ENCODE results near the gene ATP1B3. TPM values are rescaled to one million over a fixed set of nuclear protein-coding genes. Genes with fewer than 3 reads are reported as not detected.

ATP1B3 gene
- total and polyA plus RNA-seq, 10 of the 15 experiments (the other 5 are each of a cell fraction or from before 2014, with no cell fraction given) = 41.4 to 200 (median 94.0) TPM

- TF ChIP-seq TAF1 (IDR thresholded peaks at IDR 0.05; ENCODE audit: borderline replicate concordance, low read depth, low read length) (no peak), SUPT20H (IDR thresholded peaks at IDR 0.05; ENCODE audit: borderline replicate concordance, control insufficient read depth, low read depth, low read length) (no peak), SIN3A (IDR thresholded peaks at IDR 0.05; ENCODE audit: low read depth, low read length) (0 out of 2 replicates have a peak, but pooled peaks have one; percentile 31), IRF4 (IDR thresholded peaks at IDR 0.05; ENCODE audit: low read depth, low read length) (no peak), ATF2 (IDR thresholded peaks at IDR 0.05; ENCODE audit: low read length) (no peak), NBN (IDR thresholded peaks at IDR 0.05) (peak; percentile 66; the same call in 1 of the 2 replicates), CHD4 (IDR thresholded peaks at IDR 0.05) (no peak), SREBF2 (IDR thresholded peaks at IDR 0.05; ENCODE audit: low read length) (no peak), MEF2A (IDR thresholded peaks at IDR 0.05; ENCODE audit: insufficient read depth, low read depth, low read length) (no peak), MTA3 (IDR thresholded peaks at IDR 0.05; ENCODE audit: borderline replicate concordance, low read length) (peak; percentile 9; the same call in 1 of the 2 replicates), SP1 (IDR thresholded peaks at IDR 0.05; ENCODE audit: low read depth, low read length) (no peak), CREB1 (IDR thresholded peaks at IDR 0.05; ENCODE audit: low read depth) (peak; percentile 98), FOS (IDR thresholded peaks at IDR 0.05; ENCODE audit: borderline replicate concordance, extremely low read depth, insufficient read length) (no peak), POU2F2 (IDR thresholded peaks at IDR 0.05; ENCODE audit: borderline replicate concordance, low read depth, low read length) (no peak), MXI1 (IDR thresholded peaks at IDR 0.05; ENCODE audit: low read depth, low read length) (no peak), IKZF1 (conservative IDR thresholded peaks at IDR 0.05) (peak; percentile 62; the same call in 1 of the 2 replicates), NKRF (conservative IDR thresholded peaks at IDR 0.05) (0 out of 2 replicates have a peak, but pooled peaks have one; percentile 20), PML (IDR thresholded peaks at IDR 0.05; ENCODE audit: low read length) (0 out of 2 replicates have a peak, but pooled peaks have one; percentile 10), FOXM1 (IDR thresholded peaks at IDR 0.05; ENCODE audit: low read depth, low read length) (peak; percentile 62; the same call in 1 of the 2 replicates), WRNIP1 (IDR thresholded peaks at IDR 0.05; ENCODE audit: borderline replicate concordance, low read depth, low read length) (no peak), BCL3 (IDR thresholded peaks at IDR 0.05; ENCODE audit: borderline replicate concordance, insufficient read depth, low read depth, low read length, poor library complexity, severe bottlenecking) (no peak), IRF3 (IDR thresholded peaks at IDR 0.05) (no peak), ATF7 (IDR thresholded peaks at IDR 0.05; ENCODE audit: low read depth) (no peak), RBBP5 (conservative IDR thresholded peaks at IDR 0.05) (no peak), NR2C2 (IDR thresholded peaks at IDR 0.05; ENCODE audit: borderline replicate concordance, control insufficient read depth, insufficient read length, low read depth) (no peak)
Measured at GRCh38 chr3:141875893-141876380, 506 bp upstream of the ATP1B3 start (continued).

Data from GM12878 (cell line).